PC-9 (cell line): ENCODE measurements around the gene CPNE7.

Experiments used
- EZH2 ChIP-seq: fragments of 200-600 bp; sonication (generic); IDR thresholded peaks from 2 replicates; pipeline ENCODE4 v1.8.0; 2017; ENCODE audit warnings: antibody characterized with exemption, low read depth
- TF ChIP-seq, protein P1 (sequence below): fragments of 200-600 bp; sonication (generic); conservative IDR thresholded peaks from 2 replicates; pipeline ENCODE4 v1.6.1; 2017; ENCODE audit warnings: mixed run types, antibody characterized with exemption, mild to moderate bottlenecking, moderate library complexity

DNA sequence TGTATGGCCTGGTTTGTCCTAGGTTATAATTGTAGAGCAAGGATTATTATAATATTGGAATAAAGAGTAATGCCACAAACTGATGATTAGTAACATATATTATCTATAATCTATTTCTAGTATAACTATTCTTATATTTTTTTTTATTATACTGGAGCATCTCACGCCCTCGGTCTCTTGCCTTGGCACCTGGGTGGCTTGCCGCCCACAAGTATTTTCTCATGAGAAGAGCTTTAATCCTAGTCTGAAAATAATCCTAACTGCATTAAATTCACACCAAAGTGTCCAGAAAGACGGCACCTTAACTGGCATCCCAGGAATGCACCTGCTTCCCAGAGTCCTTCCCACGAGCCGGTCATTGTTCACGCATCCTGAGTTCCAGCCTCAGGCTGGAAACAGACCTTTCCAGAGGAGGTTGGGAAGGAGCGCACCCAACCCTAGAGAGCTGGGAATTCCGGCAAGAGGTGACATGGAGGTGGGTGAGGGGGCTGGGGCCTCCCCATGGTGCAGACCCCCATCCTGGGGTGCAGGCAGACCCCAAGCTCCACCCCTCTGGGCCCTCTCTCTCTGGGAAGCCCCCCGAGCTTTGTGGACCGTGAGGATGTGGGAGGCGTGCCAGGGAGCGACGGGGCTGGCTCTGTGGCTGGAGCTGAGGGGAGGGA lies 66.0 kb downstream of the CPNE7 start:
- TF ChIP-seq EZH2, result no peak
- TF ChIP-seq, protein P1, sequence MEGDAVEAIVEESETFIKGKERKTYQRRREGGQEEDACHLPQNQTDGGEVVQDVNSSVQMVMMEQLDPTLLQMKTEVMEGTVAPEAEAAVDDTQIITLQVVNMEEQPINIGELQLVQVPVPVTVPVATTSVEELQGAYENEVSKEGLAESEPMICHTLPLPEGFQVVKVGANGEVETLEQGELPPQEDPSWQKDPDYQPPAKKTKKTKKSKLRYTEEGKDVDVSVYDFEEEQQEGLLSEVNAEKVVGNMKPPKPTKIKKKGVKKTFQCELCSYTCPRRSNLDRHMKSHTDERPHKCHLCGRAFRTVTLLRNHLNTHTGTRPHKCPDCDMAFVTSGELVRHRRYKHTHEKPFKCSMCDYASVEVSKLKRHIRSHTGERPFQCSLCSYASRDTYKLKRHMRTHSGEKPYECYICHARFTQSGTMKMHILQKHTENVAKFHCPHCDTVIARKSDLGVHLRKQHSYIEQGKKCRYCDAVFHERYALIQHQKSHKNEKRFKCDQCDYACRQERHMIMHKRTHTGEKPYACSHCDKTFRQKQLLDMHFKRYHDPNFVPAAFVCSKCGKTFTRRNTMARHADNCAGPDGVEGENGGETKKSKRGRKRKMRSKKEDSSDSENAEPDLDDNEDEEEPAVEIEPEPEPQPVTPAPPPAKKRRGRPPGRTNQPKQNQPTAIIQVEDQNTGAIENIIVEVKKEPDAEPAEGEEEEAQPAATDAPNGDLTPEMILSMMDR, result no peak
